CD14-positive monocyte (primary cell): Measurements from ENCODE around the gene SORBS2. TPM values are rescaled to one million over a fixed set of nuclear protein-coding genes. Genes with fewer than 3 reads are reported as not detected.

Source experiments
- DNase-seq, 3 donors: peaks; one replicate each; pipeline ENCODE4 v3.0.0-alpha.2; 2011 to 2022
- H2AFZ ChIP-seq: 2 replicates; pipeline ENCODE4 v1.6.0; 2012; ENCODE audit warnings: mild to moderate bottlenecking, low read depth, low read length, inconsistent platforms; ENCODE audit not compliant: insufficient read depth, poor library complexity, severe bottlenecking
- H3K27ac ChIP-seq, 2 donors: 1 replicate in 1 of 2; 2 replicates in 1 of 2; pipeline ENCODE4 v1.5.1; 2012 to 2013; ENCODE audit warnings: low read length in 2 of 2, control low read depth in 1 of 2, inconsistent platforms in 1 of 2, low read depth in 1 of 2, mild to moderate bottlenecking in 1 of 2
- H3K27me3 ChIP-seq, 2 donors: one replicate each; pipeline versions ENCODE4 v1.6.0 to v1.6.1; 2011 to 2013; ENCODE audit warnings: low read length in 2 of 2; ENCODE audit not compliant: control insufficient read depth in 2 of 2, insufficient read depth in 2 of 2
- H3K36me3 ChIP-seq, 2 donors: replicated peaks in 1 of 2; 1 replicate in 1 of 2; 2 replicates in 1 of 2; pipeline versions ENCODE4 v1.5.1 to v1.6.1; 2012 to 2013; ENCODE audit warnings: low read length in 2 of 2, control low read depth in 1 of 2, inconsistent platforms in 1 of 2, mild to moderate bottlenecking in 1 of 2; ENCODE audit not compliant: insufficient read depth in 2 of 2, control insufficient read depth in 1 of 2
- H3K4me1 ChIP-seq, 2 donors: 1 replicate in 1 of 2; 2 replicates in 1 of 2; pipeline versions ENCODE4 v1.5.1 to v1.6.1; 2012 to 2013; ENCODE audit warnings: low read length in 2 of 2, control low read depth in 1 of 2, inconsistent platforms in 1 of 2, mild to moderate bottlenecking in 1 of 2, moderate library complexity in 1 of 2; ENCODE audit not compliant: insufficient read depth in 2 of 2, control insufficient read depth in 1 of 2
- H3K4me2 ChIP-seq: replicated peaks from 2 replicates; pipeline ENCODE3; 2012; ENCODE audit warnings: low read length, moderate library complexity, mild to moderate bottlenecking; ENCODE audit not compliant: poor library complexity, severe bottlenecking; ENCODE audit errors: extremely low read depth
- H3K4me3 ChIP-seq, 3 experiments: fragments of 200-600 bp in 1 of 3; sonication (generic) in 1 of 3; replicated peaks in 1 of 3; 1 replicate in 2 of 3; 2 replicates in 1 of 3; pipeline ENCODE4 v1.5.1; 2011 to 2013; ENCODE audit warnings: low read length in 3 of 3, mild to moderate bottlenecking in 3 of 3, control low read depth in 2 of 3, low read depth in 2 of 3, inconsistent platforms in 1 of 3, moderate library complexity in 1 of 3
- H3K79me2 ChIP-seq: 2 replicates; pipeline ENCODE4 v1.6.0; 2012; ENCODE audit warnings: mild to moderate bottlenecking, control low read depth, inconsistent platforms, low read length, moderate library complexity; ENCODE audit not compliant: insufficient read depth
- H3K9ac ChIP-seq: 2 replicates; pipeline ENCODE4 v1.6.0; 2017; ENCODE audit warnings: low read length, mild to moderate bottlenecking; ENCODE audit not compliant: insufficient read depth, poor library complexity, severe bottlenecking
- H3K9me3 ChIP-seq, 2 donors: replicated peaks in 1 of 2; 1 replicate in 1 of 2; 2 replicates in 1 of 2; pipeline versions ENCODE4 v1.5.1 to v1.6.1; 2012 to 2013; ENCODE audit warnings: low read length in 2 of 2, control low read depth in 1 of 2; ENCODE audit not compliant: control insufficient read depth in 1 of 2, insufficient read depth in 1 of 2
- H4K20me1 ChIP-seq: 2 replicates; pipeline ENCODE4 v1.6.0; 2012; ENCODE audit warnings: mild to moderate bottlenecking, low read length, control low read depth, moderate library complexity; ENCODE audit not compliant: insufficient read depth
- H3K27ac Mint-ChIP-seq, 7 donors: one replicate each; pipeline ENCODE4 v1.8.0; 2020; ENCODE audit warnings: mild to moderate bottlenecking in 7 of 7, mixed read lengths in 7 of 7, moderate library complexity in 6 of 7, inconsistent platforms in 2 of 7
- H3K27me3 Mint-ChIP-seq, 3 donors: one replicate each; pipeline ENCODE4 v1.8.0; 2021 to 2022; ENCODE audit warnings: low read depth in 3 of 3, mild to moderate bottlenecking in 3 of 3, mixed read lengths in 3 of 3, moderate library complexity in 3 of 3, inconsistent platforms in 1 of 3
- H3K36me3 Mint-ChIP-seq, 2 donors: one replicate each; pipeline ENCODE4 v1.8.0; 2020; ENCODE audit warnings: mixed read lengths in 2 of 2, inconsistent platforms in 1 of 2, mild to moderate bottlenecking in 1 of 2
- H3K4me1 Mint-ChIP-seq: one replicate; pipeline ENCODE4 v1.8.0; 2020; ENCODE audit warnings: mild to moderate bottlenecking, mixed read lengths
- H3K4me3 Mint-ChIP-seq, 2 donors: one replicate each; pipeline ENCODE4 v1.8.0; 2020; ENCODE audit warnings: mild to moderate bottlenecking in 2 of 2, mixed read lengths in 2 of 2, moderate library complexity in 1 of 2
- H3K9me3 Mint-ChIP-seq, 7 donors: one replicate each; pipeline ENCODE4 v1.8.0; 2020 to 2022; ENCODE audit warnings: mixed read lengths in 7 of 7, mild to moderate bottlenecking in 6 of 7, moderate library complexity in 6 of 7, inconsistent platforms in 2 of 7
- CTCF ChIP-seq: fragments of 200-600 bp; IDR thresholded peaks from one replicate; pipeline ENCODE4 v1.8.0; 2022; ENCODE audit warnings: antibody characterized with exemption, mild to moderate bottlenecking
- WGBS: methylation state at CpG from one replicate; pipeline ENCODE4 v1.1.5; 2013; ENCODE audit warnings: missing lambda C conversion rate; ENCODE audit not compliant: insufficient coverage; 5-methylcytosine and 5-hydroxymethylcytosine counted together
- intact Hi-C, 2 donors: fragments of 100-400 bp; cut with micrococcal nuclease; formaldehyde crosslinking; loops; one replicate each; pipeline versions ENCODE4 v1.15.0 to v1.15.1; 2023
- polyA plus RNA-seq, 3 donors: library from polyadenylated mRNA; depleted of rRNA in 1 of 3; unstranded in 2 of 3; stranded (reverse) in 1 of 3; fragments of 300-500 nt in 2 of 3; fragments of >200 nt in 1 of 3; fragmentation: Illumina TruSeq in 2 of 3; gene quantifications; 1 replicate in 2 of 3; 2 replicates in 1 of 3; pipeline ENCODE4 v1.2.3, GENCODE V29; 2012 to 2021

Gene SORBS2
- polyA plus RNA-seq, 3 donors, result not detected

- Histone ChIP-seq H3K4me1 (peaks cover 5 to 7% of the 10 kb centered on the region in 2 donors), H3K27me3 (peaks cover 3 to 8% of the 10 kb centered on the region in 2 donors), H3K9ac (no peak overlapping the region), H3K79me2 (no peaks in the 10 kb centered on the region), H3K9me3 (no peaks in the 10 kb centered on the region), H3K27ac (no peak overlapping the region), H3K36me3 (no peaks in the 10 kb centered on the region), H2AFZ (no peak overlapping the region), H4K20me1 (no peaks in the 10 kb centered on the region), H3K4me3 (no peak overlapping the region), H3K4me2 (no peak overlapping the region)
- H3K9me3 Mint-ChIP-seq, result peaks cover 0 to 2% (median 1%) of the 10 kb centered on the region in 7 donors
- H3K4me1 Mint-ChIP-seq, result peaks cover 5% of the 10 kb centered on the region
- TF ChIP-seq CTCF, result no peak
- WGBS, result 80% methylated on average over 1 of the region's 3 CpGs
- H3K36me3 Mint-ChIP-seq, result no peaks in the 10 kb centered on the region
- no peak for DNase-seq
- peaks cover 11 to 37% (median 19%) of the 10 kb centered on the region in 3 donors for H3K27me3 Mint-ChIP-seq
- peak overlapping the region in 1 of 7 donors; percentile 72 for H3K27ac Mint-ChIP-seq
- no peak overlapping the region for H3K4me3 Mint-ChIP-seq
- intact Hi-C loops, result no loop called here
These were observed 63.0 kb downstream of the SORBS2 start for GRCh38 chr4:185748901-185749390.

GRCh38 chr4:185745891-185746290, 66.1 kb downstream of the SORBS2 start:
- DNase-seq, result no peak

More at GRCh38 chr4:185745891-185746290, 66.1 kb downstream of the SORBS2 start:
- Histone ChIP-seq H4K20me1 (no peaks in the 10 kb centered on the region), H2AFZ (no peak overlapping the region), H3K9me3 (no peaks in the 10 kb centered on the region), H3K9ac (no peak overlapping the region), H3K27me3 (peaks cover 0 to 8% of the 10 kb centered on the region in 2 donors), H3K4me1 (peaks cover 22 to 25% of the 10 kb centered on the region in 2 donors), H3K79me2 (no peaks in the 10 kb centered on the region), H3K27ac (no peak overlapping the region), H3K4me3 (no peak overlapping the region), H3K4me2 (no peak overlapping the region), H3K36me3 (no peaks in the 10 kb centered on the region)
- Mint-ChIP-seq H3K4me3 (no peak overlapping the region), H3K27me3 (peaks cover 10 to 22% (median 15%) of the 10 kb centered on the region in 3 donors), H3K4me1 (peaks cover 26% of the 10 kb centered on the region), H3K27ac (no peak overlapping the region), H3K9me3 (peaks cover 0 to 9% (median 2%) of the 10 kb centered on the region in 7 donors), H3K36me3 (peaks cover 0 to 2% of the 10 kb centered on the region in 2 donors)
- WGBS, result 93% methylated on average over 8 of the region's 9 CpGs
- TF ChIP-seq CTCF, result no peak
- intact Hi-C loops, result no loop called here
